ENCODE data around the gene MYPN.
"Not testable (repeated sequence)": the region's sequence is repeated elsewhere in the genome, so short reads cannot be mapped to it uniquely, and the experiment has no call there.

Gene MYPN

DNA sequence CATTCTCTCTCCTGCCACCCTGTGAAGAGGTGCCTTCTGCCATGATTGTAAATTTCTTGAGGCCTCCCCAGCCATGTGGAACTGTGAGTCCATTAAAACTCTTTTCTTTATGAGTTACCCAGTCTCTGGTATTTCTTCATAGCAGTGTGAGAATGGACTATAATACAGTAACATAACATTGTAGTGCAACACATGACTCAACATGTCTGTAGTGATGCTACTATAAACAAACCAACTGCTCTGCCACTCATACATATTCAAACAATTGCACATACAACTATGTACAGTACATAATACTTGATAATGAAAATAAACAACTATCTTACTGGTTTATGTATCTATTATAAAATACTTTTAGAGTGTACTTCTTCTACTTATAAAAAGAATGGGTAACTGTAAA, 115.5 kb downstream of the MYPN start:
- no peak for DNase-seq (ENCODE audit: low read depth, low spot score)

DNA sequence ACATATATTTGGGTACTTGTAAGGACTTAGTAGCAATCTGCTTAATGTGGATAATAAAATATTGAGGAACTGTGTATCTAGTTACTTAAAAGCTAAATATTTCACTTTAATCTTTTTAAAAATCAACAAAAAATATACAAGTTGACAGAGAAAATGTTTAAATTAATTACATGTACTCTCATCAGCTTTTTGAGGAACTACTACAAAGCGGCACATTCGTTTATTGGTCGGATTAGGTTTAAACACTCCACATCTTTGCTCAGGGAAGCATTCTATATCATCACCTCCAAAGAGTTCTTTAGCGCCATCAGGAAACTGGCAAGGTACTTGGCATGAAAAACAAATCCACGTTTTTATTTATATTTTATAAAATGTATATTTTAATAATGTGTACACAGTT, 121.0 kb downstream of the MYPN start:
- no peak for DNase-seq (ENCODE audit: low read depth, low spot score)

DNA sequence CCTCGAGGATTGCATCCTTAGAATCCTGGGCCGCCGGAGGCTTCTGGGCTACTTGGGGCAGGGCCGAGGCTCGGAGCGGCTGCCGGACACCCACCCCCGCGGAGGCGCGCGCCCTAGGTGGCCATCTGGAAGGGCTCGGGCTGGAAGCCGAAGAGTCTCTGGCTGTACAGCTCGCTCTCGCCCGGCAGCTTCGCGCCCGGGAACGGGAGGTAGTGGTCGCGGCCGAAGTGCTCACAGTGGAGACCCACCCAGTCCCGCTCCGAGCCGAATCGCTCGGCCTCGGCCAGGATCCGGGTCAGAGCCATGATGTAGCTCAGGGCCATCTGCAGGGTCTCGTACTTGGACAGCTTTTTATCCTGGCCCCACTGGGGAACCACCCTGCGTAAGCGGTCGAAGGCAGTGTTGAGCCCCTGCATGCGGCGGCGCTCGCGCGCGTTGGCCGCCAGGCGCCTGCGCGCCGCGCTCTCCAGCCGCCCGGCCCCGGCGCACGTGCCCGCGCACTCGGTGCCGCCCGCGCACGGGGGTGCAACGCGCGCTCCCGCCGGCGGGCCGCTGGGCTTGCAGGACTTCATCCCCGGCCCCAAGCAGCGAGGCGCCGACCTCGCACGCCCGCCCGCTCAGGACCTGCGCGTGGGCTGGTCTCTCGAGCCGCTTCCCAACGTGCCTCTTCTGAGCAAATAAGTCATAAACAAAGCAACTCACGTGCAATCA, 122.0 kb downstream of the MYPN start:
- DNase-seq (ENCODE audit: low read depth, low spot score) = peak; percentile 89

DNA sequence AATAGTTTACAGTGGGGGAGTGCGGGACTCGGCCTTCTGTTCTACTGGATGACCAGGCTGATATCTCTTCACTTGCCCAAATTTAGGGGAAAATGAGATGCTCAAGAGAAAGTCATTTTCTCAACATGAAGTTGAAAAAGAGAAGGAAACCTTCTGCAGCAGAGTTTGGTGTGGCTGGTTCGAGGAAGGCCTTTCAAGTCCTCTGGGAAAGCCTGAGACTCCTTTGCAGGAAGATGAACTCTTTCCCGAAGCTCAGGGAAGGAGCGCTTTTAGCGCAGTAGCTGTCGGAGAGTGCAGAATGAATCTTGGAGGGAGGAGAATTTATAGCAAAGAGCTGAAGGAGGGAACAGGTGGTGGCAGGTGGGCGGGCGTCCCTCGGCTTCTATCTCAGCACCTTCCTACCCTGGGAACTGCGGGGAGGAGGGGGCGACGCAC, 122.5 kb downstream of the MYPN start, which contains the start of gene ATOH7:
TSS of gene ATOH7 (minus strand) at position 297 of the 435 bp plus-strand sequence. CDS start 436 bp downstream, outside the sequence.
- DNase-seq (ENCODE audit: low read depth, low spot score) = peak; percentile 58

DNA sequence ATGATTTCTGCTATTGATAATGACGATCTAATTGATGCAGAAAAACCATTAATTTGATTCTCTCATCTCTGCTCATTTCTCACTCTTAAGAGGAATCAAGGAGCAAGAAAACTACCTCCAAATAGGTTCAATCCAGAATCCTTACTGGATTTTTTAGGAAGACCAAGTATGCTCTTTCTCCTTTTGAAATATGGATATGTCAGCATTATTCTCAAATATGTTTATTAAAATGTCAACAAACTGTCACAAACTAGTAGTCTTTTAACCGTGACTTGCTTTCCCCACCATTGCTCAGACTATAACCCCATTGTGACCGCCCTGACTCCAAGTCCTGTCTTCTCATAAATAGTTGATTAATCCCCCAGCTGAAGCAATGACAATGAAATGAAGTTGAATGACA, 123.8 kb downstream of the MYPN start:
- DNase-seq (ENCODE audit: low read depth, low spot score) = no peak

DNA sequence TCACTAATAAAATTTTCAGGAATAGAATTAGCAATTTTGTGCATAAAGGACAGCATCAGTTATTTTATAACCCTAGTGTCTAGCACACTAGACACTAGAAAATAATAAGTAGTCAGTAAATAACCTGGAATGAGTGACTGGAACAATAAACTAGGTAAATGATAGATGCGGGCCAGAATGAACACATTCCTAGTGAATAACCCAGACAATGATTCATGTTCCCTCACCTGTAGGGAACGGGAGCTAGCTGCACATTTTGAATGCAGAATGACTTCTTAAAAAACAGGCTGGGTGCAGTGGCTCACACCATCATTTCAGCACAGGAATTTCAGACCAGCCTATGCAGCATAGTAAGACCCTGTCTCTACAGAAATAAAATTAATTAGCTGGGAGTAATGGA, 125.8 kb downstream of the MYPN start:
- no peak for DNase-seq (ENCODE audit: low read depth, low spot score)

DNA sequence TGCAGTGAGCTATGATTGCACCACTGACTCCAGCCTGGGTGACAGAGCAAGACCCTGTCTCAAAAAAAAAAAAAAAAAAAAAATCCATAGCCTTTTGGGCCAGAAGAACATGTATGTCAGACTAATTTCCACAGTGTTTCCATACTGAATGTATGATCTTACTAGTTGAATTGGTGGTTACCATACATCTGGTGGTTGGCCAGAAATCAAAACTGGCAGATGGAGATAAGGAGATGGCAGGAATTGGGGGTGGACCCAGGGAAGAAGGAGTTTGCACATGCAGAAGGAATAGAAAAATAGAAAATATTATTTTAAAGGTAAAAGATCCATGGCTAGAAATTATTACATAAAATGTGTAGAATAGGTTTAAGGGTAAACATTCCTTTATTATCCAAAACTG, 126.3 kb downstream of the MYPN start:
- no peak for DNase-seq (ENCODE audit: low read depth, low spot score)

DNA sequence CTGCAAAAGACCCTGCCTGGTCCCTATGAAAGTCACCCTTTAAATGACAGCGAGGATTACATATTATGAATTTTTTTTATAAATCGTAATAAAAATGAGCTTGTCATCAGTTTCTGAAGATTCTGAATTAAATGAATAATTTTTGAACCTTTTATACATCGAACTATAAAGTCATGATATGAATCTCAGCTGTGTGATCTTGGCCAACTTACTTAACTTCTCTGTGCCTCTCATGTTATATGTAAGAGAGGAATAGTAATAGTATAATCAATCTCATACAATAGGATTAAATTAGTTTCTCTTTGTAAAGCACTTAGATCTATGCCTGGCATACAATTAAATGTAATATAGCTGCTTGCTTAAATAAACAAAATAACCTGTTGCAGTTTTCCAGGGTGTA, 127.9 kb downstream of the MYPN start:
- DNase-seq (ENCODE audit: low read depth, low spot score) = no peak

DNA sequence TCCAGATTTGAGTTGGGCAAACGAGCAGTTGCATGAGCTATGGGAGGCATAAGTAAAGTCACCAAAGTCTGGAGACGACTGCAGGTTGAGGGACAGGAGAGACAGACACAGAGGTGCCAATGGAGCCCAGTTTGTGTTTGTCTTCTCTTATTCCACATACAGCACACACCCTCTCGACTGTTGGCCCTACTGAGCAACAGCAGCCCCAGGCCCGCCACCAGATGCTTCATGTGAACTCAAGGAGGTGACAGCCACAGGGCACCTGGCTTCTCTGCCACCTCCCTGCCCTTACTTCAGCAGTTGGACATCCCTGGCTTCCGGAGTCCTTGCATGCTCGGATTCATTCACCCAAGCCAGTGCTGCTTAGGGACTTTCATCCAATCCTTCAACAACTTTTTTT, 129.1 kb downstream of the MYPN start:
- no peak for DNase-seq (ENCODE audit: low read depth, low spot score)

DNA sequence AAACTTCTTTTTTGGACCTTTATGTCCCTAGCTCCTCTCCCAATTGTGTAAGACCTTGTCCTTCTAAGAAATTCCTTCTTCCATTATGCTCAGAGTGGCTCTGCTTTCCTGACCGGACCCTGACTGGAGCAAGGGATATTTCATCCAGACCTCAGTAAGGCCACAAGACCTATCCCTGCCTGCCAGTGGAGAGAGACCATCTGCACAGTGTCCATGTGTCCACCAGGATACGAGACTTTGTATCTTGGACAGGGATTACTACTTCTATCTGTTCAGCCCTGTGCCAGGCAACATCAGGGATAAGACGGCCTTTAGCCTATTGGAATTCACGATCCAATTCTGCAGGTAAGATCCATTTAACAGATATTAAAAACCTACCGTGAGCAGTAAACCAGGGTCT, 129.8 kb downstream of the MYPN start:
- DNase-seq (ENCODE audit: low read depth, low spot score) = no peak

DNA sequence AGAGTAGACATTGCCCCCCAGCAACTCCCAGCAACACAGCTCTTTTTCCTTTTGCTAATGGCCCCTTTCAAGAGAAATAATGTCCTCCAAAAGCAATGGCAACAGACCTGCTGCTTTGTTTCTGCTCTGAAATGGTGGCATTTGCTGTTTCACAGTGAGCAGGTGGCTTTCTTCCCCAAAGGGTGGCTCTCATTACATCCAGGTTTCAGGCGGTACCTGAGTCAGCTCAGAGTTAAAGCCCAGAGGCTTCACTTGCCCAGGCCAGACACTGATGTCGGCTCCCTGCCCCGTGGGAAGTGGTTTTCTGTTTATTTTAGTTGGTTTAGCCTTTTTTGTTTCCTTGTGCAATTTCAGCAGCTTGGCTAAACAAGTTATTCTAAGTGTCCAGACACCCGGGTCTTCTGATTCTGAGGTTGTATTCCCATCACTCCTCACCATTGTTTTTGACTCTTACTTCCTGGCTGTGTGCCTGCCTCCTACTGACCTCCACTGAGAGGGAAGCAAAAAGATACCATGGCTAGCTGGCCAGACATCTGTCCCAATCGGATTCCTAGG, 130.4 kb downstream of the MYPN start:
- DNase-seq (ENCODE audit: low read depth, low spot score) = no peak

DNA sequence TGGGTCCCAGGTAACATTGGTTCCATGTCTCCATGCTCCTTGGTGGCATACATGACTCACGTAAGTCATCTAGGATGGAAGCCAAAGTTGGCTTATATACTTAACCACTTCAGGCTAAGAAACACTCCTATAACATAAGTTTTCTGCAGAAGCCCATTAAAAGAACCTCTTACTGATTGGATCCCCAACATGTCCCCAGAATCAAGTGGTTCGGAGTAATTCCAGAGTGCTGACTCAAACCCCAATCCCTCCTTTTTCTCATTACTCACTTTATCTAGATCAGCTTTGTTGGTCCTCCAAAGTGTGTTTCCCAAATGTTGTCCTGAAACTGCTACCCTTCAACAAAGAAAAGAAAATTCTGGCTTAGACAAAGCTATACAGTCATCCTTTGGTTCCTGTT, 132.8 kb downstream of the MYPN start:
- no peak for DNase-seq (ENCODE audit: low read depth, low spot score)

DNA sequence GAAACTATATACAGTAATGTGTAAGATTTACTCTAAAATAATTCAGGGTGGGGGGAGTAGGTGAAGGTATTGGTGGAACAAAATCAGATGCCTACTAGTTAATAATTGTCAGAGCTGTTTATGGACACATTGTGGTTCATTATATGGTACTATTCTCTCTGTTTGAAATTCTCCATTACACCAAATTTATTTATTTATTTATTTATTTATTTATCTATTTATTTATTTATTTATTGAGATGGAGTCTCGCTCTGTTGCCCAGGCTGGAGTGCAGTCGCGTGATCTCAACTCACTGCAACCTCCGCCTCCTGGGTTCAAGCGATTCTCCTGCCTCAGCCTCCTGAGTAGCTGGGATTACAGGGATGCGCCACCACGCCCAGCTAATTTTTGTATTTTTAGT, 137.1 kb downstream of the MYPN start:
- DNase-seq (ENCODE audit: low read depth, low spot score) = not testable (repeated sequence)

DNA sequence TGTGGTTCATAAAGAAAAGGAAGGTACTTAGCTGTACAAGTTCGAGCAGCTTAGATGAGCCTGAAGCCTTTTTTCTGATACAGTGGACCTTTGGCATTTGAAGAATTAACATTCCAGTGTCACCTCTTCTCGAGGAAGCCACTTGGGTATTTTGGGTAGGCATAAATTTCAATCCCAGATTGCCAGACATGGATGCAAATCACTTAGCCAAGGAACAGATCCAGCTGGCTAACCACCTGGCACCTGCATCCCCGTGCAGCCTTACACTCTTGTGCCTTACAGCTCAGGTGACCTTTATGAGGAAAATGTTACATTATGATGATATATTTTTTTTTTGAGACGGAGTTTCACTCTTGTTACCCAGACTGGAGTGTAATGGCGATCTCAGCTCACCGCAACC, 138.6 kb downstream of the MYPN start:
- no peak for DNase-seq (ENCODE audit: low read depth, low spot score)

DNA sequence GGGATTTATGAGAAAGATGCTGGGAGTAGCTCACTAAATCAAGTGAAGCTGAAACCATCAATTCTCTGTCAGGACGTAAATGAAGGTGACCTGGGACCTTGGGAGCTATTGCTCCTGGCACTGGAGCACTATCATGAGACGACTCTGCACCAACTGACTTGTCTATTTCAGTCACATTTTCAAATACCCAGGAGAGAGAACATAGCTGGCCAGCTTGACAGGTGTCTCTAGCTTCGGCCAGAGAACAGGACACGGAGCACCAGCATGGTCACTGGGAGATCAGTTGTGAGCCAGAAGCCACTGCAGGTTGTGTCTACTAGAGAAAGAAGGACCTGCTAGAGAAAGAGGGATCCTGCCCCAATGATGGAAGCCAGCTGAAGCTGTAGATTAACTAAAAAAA, 140.0 kb downstream of the MYPN start:
- DNase-seq (ENCODE audit: low read depth, low spot score) = no peak

DNA sequence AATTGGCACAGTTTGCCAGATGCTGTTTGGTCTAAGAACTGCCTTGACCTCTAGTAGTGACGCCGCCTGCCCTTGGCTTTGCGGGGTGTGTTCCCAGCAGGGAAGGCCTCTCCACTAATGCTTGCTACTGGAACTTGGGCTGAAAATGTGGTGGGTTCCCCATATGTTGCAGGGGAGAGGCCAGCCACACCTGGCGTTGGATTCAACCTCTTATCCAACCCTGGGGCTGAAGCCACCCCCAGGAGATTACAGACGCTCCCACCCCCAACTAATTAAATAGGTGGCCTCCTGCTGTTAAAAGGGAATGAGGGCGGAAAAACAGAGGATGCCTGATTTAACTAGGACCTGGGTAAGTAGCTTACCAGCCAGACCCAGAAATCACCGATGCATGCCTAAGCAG, 141.9 kb downstream of the MYPN start:
- DNase-seq (ENCODE audit: low read depth, low spot score) = peak; percentile 54

DNA sequence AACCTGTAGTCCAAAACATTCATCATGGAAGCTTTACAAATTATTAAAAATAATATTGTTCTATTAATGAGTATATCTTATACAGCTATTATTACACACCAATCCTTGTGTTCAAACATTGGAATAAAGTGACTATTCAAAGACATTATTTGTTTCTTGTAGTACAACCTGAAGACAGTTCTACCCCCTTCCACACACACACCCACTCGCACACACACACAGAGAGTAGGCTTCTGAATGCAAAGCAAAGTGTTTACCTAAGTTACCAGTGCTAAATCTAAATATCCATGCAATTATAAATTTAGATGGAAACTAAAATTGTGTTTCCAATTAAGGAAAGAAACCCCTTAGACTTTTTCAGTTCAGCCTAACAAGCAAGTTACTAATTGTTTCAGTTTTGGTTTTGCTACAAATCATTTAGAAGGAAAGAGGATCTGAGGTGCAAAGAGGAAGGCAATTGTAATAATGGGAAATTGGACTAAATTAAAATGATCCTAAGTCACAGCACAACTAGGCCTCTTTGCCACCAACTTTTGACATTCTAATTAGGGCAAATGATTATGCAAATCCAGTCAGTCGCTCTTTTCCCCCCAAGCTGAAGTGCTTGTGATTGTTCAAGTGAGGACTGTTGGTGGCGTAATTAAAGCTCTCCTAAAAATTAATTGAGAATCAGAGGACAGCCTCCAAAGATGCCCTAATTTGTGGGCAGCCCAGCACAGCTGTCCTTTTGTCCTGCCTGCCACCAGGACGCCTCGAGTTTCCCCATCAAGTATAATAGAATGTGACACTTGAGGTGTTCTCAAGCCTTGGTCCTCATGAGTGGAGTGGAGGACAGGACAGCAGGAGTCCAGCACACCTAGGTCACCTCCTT, 142.6 kb downstream of the MYPN start:
- DNase-seq (ENCODE audit: low read depth, low spot score) = no peak

DNA sequence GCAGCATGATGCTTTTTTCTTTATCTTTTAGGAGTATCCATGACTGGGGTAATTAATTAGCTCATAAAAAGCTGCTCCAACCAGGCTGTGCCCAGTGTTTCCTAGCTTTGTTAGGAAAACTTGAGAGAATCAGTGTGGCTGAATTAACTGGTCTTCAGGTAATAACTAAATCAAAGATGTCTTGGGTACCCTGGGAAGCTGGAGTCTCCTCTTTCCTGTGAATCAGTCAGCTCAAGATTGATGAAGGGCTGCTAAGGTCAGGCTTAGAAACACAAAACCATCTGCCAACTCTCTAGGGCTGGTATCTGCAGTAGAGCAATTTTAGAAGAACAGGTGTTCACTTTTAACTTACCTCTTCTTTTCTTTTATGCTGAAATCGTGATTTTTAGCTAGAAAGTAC, 144.1 kb downstream of the MYPN start:
- no peak for DNase-seq (ENCODE audit: low read depth, low spot score)

DNA sequence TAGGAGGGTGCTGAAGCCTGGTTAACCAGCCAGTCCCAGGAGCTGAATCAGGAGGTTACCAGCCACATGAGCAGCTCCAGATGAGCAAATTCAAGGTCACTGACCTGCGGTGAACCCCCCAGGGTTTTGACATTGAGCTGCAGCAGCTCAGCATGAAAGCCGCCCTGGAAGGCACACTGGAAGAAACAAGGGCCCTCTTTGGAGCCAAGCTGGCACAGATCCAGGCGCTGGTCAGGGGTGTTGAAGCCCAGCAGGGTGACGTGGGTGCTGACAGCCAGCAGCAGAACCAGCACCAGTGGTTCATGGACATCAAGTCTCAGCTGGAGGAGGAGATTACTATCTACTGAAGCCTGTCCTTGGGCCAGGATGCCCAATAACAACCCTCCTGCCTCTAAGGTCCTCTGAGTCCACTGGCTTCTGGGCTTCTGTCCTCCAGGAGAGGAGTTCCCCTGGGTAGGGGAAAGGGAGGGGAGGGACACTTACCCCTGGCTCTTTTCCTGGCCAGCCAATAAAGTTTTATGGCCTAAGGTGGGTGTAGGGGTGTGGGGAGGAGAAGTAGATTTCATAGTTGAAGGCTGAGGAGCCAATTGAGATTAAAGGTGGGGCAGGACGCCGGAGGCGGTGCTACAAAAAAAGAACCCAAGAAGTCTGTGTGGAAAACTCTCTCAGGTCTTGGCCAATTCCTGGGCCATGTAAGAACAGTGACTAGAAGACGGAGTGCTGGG, 152.0 kb downstream of the MYPN start:
- DNase-seq (ENCODE audit: low read depth, low spot score) = no peak
